ENCODE data around the gene SETD4. TPM values are rescaled to one million over a fixed set of nuclear protein-coding genes. Genes with fewer than 3 reads are reported as not detected.

SETD4 gene
- total and polyA plus RNA-seq, 2 of the 4 experiments (the other 2 are of a cell fraction) = 9.5 to 11.4 TPM

- BruUV-seq (replicated peaks) = no TSS peak
- no peak overlapping the region for H3K9ac ChIP-seq (ENCODE audit: low read depth, low read length)
- ChIA-PET POLR2A (ENCODE audit: unreplicated experiment) (no interaction called here), CTCF (no interaction called here)
- no peak overlapping the region for H2BK15ac ChIP-seq (ENCODE audit: low read depth, low read length)
- H3K27me3 ChIP-seq (ENCODE audit: control insufficient read depth, insufficient read depth, low read length) = no peaks in the 10 kb centered on the region
- no peak overlapping the region for H3K23ac ChIP-seq (ENCODE audit: low read depth, low read length)
- DNase-seq = no peak
- no peaks in the 10 kb centered on the region for H3K4me1 ChIP-seq (ENCODE audit: control insufficient read depth, insufficient read depth, low read length)
- H2AK5ac ChIP-seq (ENCODE audit: low read depth, low read length) = no peak overlapping the region
- no peak overlapping the region for H2AK9ac ChIP-seq (replicated peaks; ENCODE audit: low read depth, low read length, poor library complexity)
- H3K27ac ChIP-seq (ENCODE audit: insufficient read depth, low read length) = no peak overlapping the region
- no peak overlapping the region for H4K91ac ChIP-seq (ENCODE audit: insufficient read depth, low read depth, low read length)
- H3K56ac ChIP-seq (ENCODE audit: extremely low read depth, insufficient read depth, low read length) = no peak overlapping the region
- no peak for ATAC-seq (ENCODE audit: low read depth)
- H3K4me2 ChIP-seq (ENCODE audit: low read depth, low read length) = no peak overlapping the region
- intact Hi-C loops (cut with micrococcal nuclease) (no loop called here), dilution Hi-C loops (cut with HindIII; ENCODE audit: low sequenced_read_pairs, unreplicated experiment) (no loop called here), in situ Hi-C loops (cut with MboI; ENCODE audit: low sequenced_read_pairs) (no loop called here)
- no peak overlapping the region for H2BK5ac ChIP-seq (ENCODE audit: low read depth, low read length, poor library complexity, severe bottlenecking)
- H3K14ac ChIP-seq (replicated peaks; ENCODE audit: low read depth, low read length) = no peak overlapping the region
- no peak overlapping the region for H3K18ac ChIP-seq (ENCODE audit: low read depth, low read length)
- H3K9me3 ChIP-seq (ENCODE audit: control insufficient read depth, insufficient read depth, low read length) = no peaks in the 10 kb centered on the region
- H4K20me1 ChIP-seq (ENCODE audit: insufficient read depth, low read length) = no peaks in the 10 kb centered on the region
- peaks cover 6 to 19% of the 10 kb centered on the region in 2 experiments; a peak in 2 of 4 replicates for H3K79me1 ChIP-seq (ENCODE audit: low read depth in 1 of 2, low read length in 2 of 2)
- H3K9me1 ChIP-seq (ENCODE audit: insufficient read depth, low read length) = peaks cover 8% of the 10 kb centered on the region; the same call in 1 of the 2 replicates
- no peak for TF ChIP-seq CHD1 (IDR thresholded peaks at IDR 0.05; ENCODE audit: low read depth, low read length)
- no peak for TF ChIP-seq MAZ (IDR thresholded peaks at IDR 0.05; ENCODE audit: borderline replicate concordance, low read depth, low read length)
- TF ChIP-seq MXI1 (IDR thresholded peaks at IDR 0.05; ENCODE audit: borderline replicate concordance, low read depth, low read length) = no peak
- no peak for TF ChIP-seq FOS (IDR thresholded peaks at IDR 0.05; ENCODE audit: low read depth, low read length)
- no peak overlapping the region for H4K8ac ChIP-seq (ENCODE audit: low read depth in 2 of 2, low read length in 2 of 2)
- peaks cover 46% of the 10 kb centered on the region for H3K36me3 ChIP-seq (ENCODE audit: control insufficient read depth, insufficient read depth, low read length)
- no peak overlapping the region for H3K4ac ChIP-seq (ENCODE audit: low read depth, low read length)
- whole genome bisulfite sequencing, 2 experiments (ENCODE audit: extremely low coverage in 2 of 2, insufficient read length in 1 of 2) = 95% methylated on average over 4 of the region's 10 CpGs; no CpG with 5 or more reads in 1 of the 2 experiments
- no peak overlapping the region for H2BK20ac ChIP-seq (ENCODE audit: low read depth, low read length)
- H2BK120ac ChIP-seq (ENCODE audit: low read depth, low read length) = no peak overlapping the region
- no peak overlapping the region for H2AFZ ChIP-seq (replicated peaks; ENCODE audit: low read length, poor library complexity)
- H4K5ac ChIP-seq (ENCODE audit: low read depth, low read length) = no peak overlapping the region
- H3K4me3 ChIP-seq (ENCODE audit: insufficient read depth, low read depth, low read length) = no peak overlapping the region
These were observed 16.3 kb downstream of the SETD4 start for GRCh38 chr21:36044056-36044455.

Measured in IMR-90 (cell line).